Endothelial cell of umbilical vein (primary cell): ENCODE data around the gene SUFU. TPM values are rescaled to one million over a fixed set of nuclear protein-coding genes. Genes with fewer than 3 reads are reported as not detected.

ENCODE experiments used
- BruUV-seq: library from RNA; stranded (reverse); fragments of 400-500 nt; replicated peaks from 2 replicates; lab custom pipeline; 2021; lab: Mats Ljungman, UMichigan
- CTCF ChIA-PET: fragments of 300-600, 350-600 bp; sonication (Branson Sonifier 250); formaldehyde crosslinking; loops from one replicate; lab custom pipeline; 2021; ENCODE audit warnings: antibody characterized with exemption, inconsistent platforms; lab: Charles Lee
- POLR2A ChIA-PET: fragments of 300-600, 350-600 bp; sonication (Branson Sonifier 250); formaldehyde crosslinking; loops from one replicate; lab custom pipeline; 2021; ENCODE audit warnings: antibody characterized with exemption, inconsistent platforms; lab: Charles Lee
- DNase-seq: peaks from one replicate; pipeline ENCODE4 v3.0.0-alpha.2; 2011; ENCODE audit warnings: low read depth, low spot score
- FAIRE-seq: peaks from 2 replicates; lab custom pipeline; 2011; peaks lifted over from hg19 to GRCh38; lab: Jason Lieb, UNC
- H2AFZ ChIP-seq: 2 replicates; pipeline ENCODE4 v1.6.0; 2012; ENCODE audit warnings: low read depth, low read length, control low read depth, inconsistent platforms
- H3K27ac ChIP-seq: 2 replicates; pipeline ENCODE4 v1.5.1; 2011; ENCODE audit warnings: low read depth, mild to moderate bottlenecking, control low read depth, low read length, moderate library complexity; ENCODE audit not compliant: insufficient read depth
- H3K27me3 ChIP-seq, 2 experiments: 2 replicates each; pipeline versions ENCODE4 v1.6.0 to v1.6.1; 2011; ENCODE audit warnings: low read length in 2 of 2, mixed read lengths in 1 of 2; ENCODE audit not compliant: control insufficient read depth in 2 of 2, insufficient read depth in 2 of 2
- H3K36me3 ChIP-seq, 2 experiments: 2 replicates in 1 of 2; 3 replicates in 1 of 2; pipeline ENCODE4 v1.5.1; 2011; ENCODE audit warnings: low read length in 2 of 2, mild to moderate bottlenecking in 1 of 2, moderate library complexity in 1 of 2; ENCODE audit not compliant: control insufficient read depth in 2 of 2, insufficient read depth in 2 of 2; ENCODE audit errors: extremely low read depth in 1 of 2
- H3K4me1 ChIP-seq: 3 replicates; pipeline ENCODE4 v1.5.1; 2011; ENCODE audit warnings: mild to moderate bottlenecking, low read length; ENCODE audit not compliant: control insufficient read depth, insufficient read depth; ENCODE audit errors: extremely low read depth
- H3K4me2 ChIP-seq: 2 replicates; pipeline ENCODE4 v1.6.1; 2011; ENCODE audit warnings: low read length, control low read depth, mixed read lengths; ENCODE audit not compliant: insufficient read depth
- H3K4me3 ChIP-seq, 3 experiments: fragments of 200-600 bp in 1 of 3; sonication (generic), shearing (Covaris generic) in 1 of 3; replicated peaks in 1 of 3; 2 replicates each; pipeline ENCODE4 v1.5.1; 2011 to 2016; ENCODE audit warnings: control low read depth in 3 of 3, low read length in 3 of 3, mild to moderate bottlenecking in 2 of 3, inconsistent platforms in 1 of 3, low read depth in 1 of 3, moderate library complexity in 1 of 3; ENCODE audit not compliant: insufficient read depth in 1 of 3
- H3K79me2 ChIP-seq: 2 replicates; pipeline ENCODE4 v1.6.0; 2012; ENCODE audit warnings: low read length, inconsistent platforms; ENCODE audit not compliant: control insufficient read depth, insufficient read depth
- H3K9ac ChIP-seq: replicated peaks from 2 replicates; pipeline ENCODE3; 2011; ENCODE audit warnings: low read length, control low read depth; ENCODE audit not compliant: insufficient read depth; ENCODE audit errors: extremely low read depth
- H3K9me1 ChIP-seq: replicated peaks from 3 replicates; pipeline ENCODE4 v1.6.0; 2011; ENCODE audit warnings: mild to moderate bottlenecking, low read length; ENCODE audit not compliant: control insufficient read depth, insufficient read depth; ENCODE audit errors: extremely low read depth
- H3K9me3 ChIP-seq: replicated peaks from 2 replicates; pipeline ENCODE4 v1.5.1; 2012; ENCODE audit warnings: low read length, inconsistent platforms; ENCODE audit not compliant: control insufficient read depth, insufficient read depth
- H4K20me1 ChIP-seq: replicated peaks from 2 replicates; pipeline ENCODE3; 2011; ENCODE audit warnings: mild to moderate bottlenecking, low read length; ENCODE audit not compliant: control insufficient read depth, insufficient read depth; ENCODE audit errors: extremely low read depth
- CTCF ChIP-seq, 2 donors: IDR thresholded peaks; 1 replicate in 1 of 2; 2 replicates in 1 of 2; pipeline ENCODE4 v1.5.1; 2011; ENCODE audit warnings: low read length in 2 of 2, mild to moderate bottlenecking in 2 of 2, moderate library complexity in 2 of 2, control low read depth in 1 of 2, inconsistent platforms in 1 of 2, low read depth in 1 of 2; ENCODE audit not compliant: insufficient read depth in 1 of 2; ENCODE audit errors: extremely low read depth in 1 of 2
- EZH2 ChIP-seq: IDR thresholded peaks from 2 replicates; pipeline ENCODE4 v1.6.1; 2012; ENCODE audit warnings: borderline replicate concordance, low read depth, mild to moderate bottlenecking, moderate library complexity, low read length, inconsistent platforms; ENCODE audit not compliant: severe bottlenecking
- FOS ChIP-seq: IDR thresholded peaks from 2 replicates; pipeline ENCODE4 v1.6.1; 2011; ENCODE audit warnings: mild to moderate bottlenecking, low read length, moderate library complexity, borderline replicate concordance; ENCODE audit not compliant: insufficient read depth
- GATA2 ChIP-seq: IDR thresholded peaks from 2 replicates; pipeline ENCODE4 v1.7.0; 2011; ENCODE audit warnings: low read depth, mild to moderate bottlenecking, moderate library complexity, mixed read lengths, low read length; ENCODE audit not compliant: insufficient read length, insufficient read depth
- JUN ChIP-seq: IDR thresholded peaks from 2 replicates; pipeline ENCODE4 v1.6.1; 2011; ENCODE audit warnings: borderline replicate concordance, low read depth; ENCODE audit not compliant: insufficient read length, insufficient read depth
- MAX ChIP-seq: IDR thresholded peaks from 2 replicates; pipeline ENCODE4 v1.6.1; 2011; ENCODE audit not compliant: insufficient read depth, insufficient read length
- MYC ChIP-seq: IDR thresholded peaks from one replicate; pipeline ENCODE4 v1.6.1; 2011; ENCODE audit warnings: mild to moderate bottlenecking, low read depth, low read length
- POLR2A ChIP-seq: IDR thresholded peaks from 2 replicates; pipeline ENCODE4 v1.6.1; 2012; ENCODE audit warnings: low read depth, mild to moderate bottlenecking, control low read depth, low read length
- POLR2AphosphoS5 ChIP-seq: IDR thresholded peaks from 2 replicates; pipeline ENCODE4 v1.6.1; 2012; ENCODE audit warnings: low read depth, mild to moderate bottlenecking, control low read depth, low read length, moderate library complexity; ENCODE audit not compliant: insufficient read depth
- dilution Hi-C: fragments of 300-500 bp; cut with MboI; formaldehyde crosslinking; loops from one replicate; pipeline ENCODE4 v1.15.0; 2019; ENCODE audit warnings: low sequenced_read_pairs; ENCODE audit not compliant: extremely low pct_ligation_motif_present
- intact Hi-C: fragments of 100-400 bp; cut with micrococcal nuclease; formaldehyde crosslinking; loops from one replicate; pipeline ENCODE4 v1.10.0; 2022
- polyA plus RNA-seq, 4 experiments: library from polyadenylated mRNA; depleted of rRNA in 3 of 4; stranded (reverse) in 3 of 4; unstranded in 1 of 4; fragments of >200 nt; gene quantifications; 2 replicates each; pipeline versions ENCODE4 v1.2.1 to v1.2.3, GENCODE V29; 2011 to 2012; ENCODE audit warnings: missing spikeins in 1 of 4
- small RNA-seq: library from RNA; depleted of rRNA; stranded (forward); fragments of <200 nt; gene quantifications from one replicate; pipeline ENCODE3, GENCODE V24; 2012; ENCODE audit warnings: low replicate concordance, low read depth; ENCODE audit not compliant: insufficient read depth, insufficient read length
- total RNA-seq: library from RNA; stranded (reverse); gene quantifications from 2 replicates; pipeline ENCODE4 v1.2.3, GENCODE V29; 2021

SUFU gene
- total and polyA plus RNA-seq, 2 donors (not counting 3 experiments of a cell fraction or from before 2014, with no cell fraction given) = 10.1 to 16.3 TPM

- Histone ChIP-seq H3K4me3 (no peak overlapping the region), H3K9ac (no peak overlapping the region), H3K9me1 (no peaks in the 10 kb centered on the region), H4K20me1 (no peaks in the 10 kb centered on the region), H3K79me2 (no peaks in the 10 kb centered on the region), H3K27me3 (no peaks in the 10 kb centered on the region), H3K9me3 (no peaks in the 10 kb centered on the region), H2AFZ (no peak overlapping the region), H3K4me2 (no peak overlapping the region), H3K27ac (no peak overlapping the region), H3K36me3 (peaks cover 0 to 5% of the 10 kb centered on the region in 2 experiments), H3K4me1 (no peaks in the 10 kb centered on the region)
- DNase-seq (no peak), FAIRE-seq (no peak)
- intact Hi-C loops (no loop called here), dilution Hi-C loops (no loop called here)
- POLR2A ChIA-PET = no interaction called here
- CTCF ChIA-PET = no interaction called here
- TF ChIP-seq CTCF (IDR thresholded peaks at IDR 0.05; ENCODE audit: extremely low read depth in 1 of 2, insufficient read depth in 1 of 2, low read depth in 1 of 2, low read length in 2 of 2) (no peak), MAX (no peak), EZH2 (no peak), JUN (no peak), FOS (no peak), GATA2 (no peak), POLR2A (no peak), POLR2AphosphoS5 (no peak), MYC (no peak)
- BruUV-seq = no TSS peak
Measured at GRCh38 chr10:102682981-102683380, 179.2 kb downstream of the SUFU start.

Small RNAs within 50 kb of the gene (small RNA-seq; reads per million reads assigned to genes)
- gene RNU6-43P = not detected

Other genes with a start within 250 kb of the SUFU start
- gene NFKB2, start 108.3 kb upstream of the SUFU start, total RNA-seq = 21.9 and 25.6 TPM in 2 replicates
- gene NFKB2, start 108.3 kb upstream of the SUFU start, polyA plus RNA-seq = 21.0 and 23.0 TPM in 2 replicates
- gene PSD, start 85.2 kb upstream of the SUFU start, total RNA-seq = 0.18 and 0.40 TPM in 2 replicates
- gene PSD, start 85.2 kb upstream of the SUFU start, polyA plus RNA-seq = 0.08 and 0.10 TPM in 2 replicates
- gene FBXL15, start 83.1 kb upstream of the SUFU start, total RNA-seq = 9.9 and 10.7 TPM in 2 replicates
- gene FBXL15, start 83.1 kb upstream of the SUFU start, polyA plus RNA-seq = 15.3 and 21.6 TPM in 2 replicates
- gene CUEDC2, start 71.4 kb upstream of the SUFU start, total RNA-seq = 61.5 and 62.6 TPM in 2 replicates
- gene CUEDC2, start 71.4 kb upstream of the SUFU start, polyA plus RNA-seq = 82.3 and 96.7 TPM in 2 replicates
- not detected in 2 replicates for gene C10orf95, start 52.4 kb upstream of the SUFU start, total RNA-seq
- gene C10orf95, start 52.4 kb upstream of the SUFU start, polyA plus RNA-seq = 0.08 TPM in 1 of 2 replicates, not detected in the other
- 151 and 155 TPM in 2 replicates for gene ACTR1A, start 1.3 kb upstream of the SUFU start, total RNA-seq
- gene ACTR1A, start 1.3 kb upstream of the SUFU start, polyA plus RNA-seq = 164 and 169 TPM in 2 replicates
- 108 and 114 TPM in 2 replicates for gene TRIM8, start 140.5 kb downstream of the SUFU start, total RNA-seq
- 74.1 and 77.2 TPM in 2 replicates for gene TRIM8, start 140.5 kb downstream of the SUFU start, polyA plus RNA-seq
- 10.6 and 11.0 TPM in 2 replicates for gene ARL3, start 210.4 kb downstream of the SUFU start, total RNA-seq
- 4.9 and 6.6 TPM in 2 replicates for gene ARL3, start 210.4 kb downstream of the SUFU start, polyA plus RNA-seq
- 13.1 and 17.0 TPM in 2 replicates for gene SFXN2, start 210.7 kb downstream of the SUFU start, total RNA-seq
- 8.1 and 9.8 TPM in 2 replicates for gene SFXN2, start 210.7 kb downstream of the SUFU start, polyA plus RNA-seq
- gene WBP1L, start 240.0 kb downstream of the SUFU start, total RNA-seq = 43.6 and 46.0 TPM in 2 replicates
- 70.3 and 94.1 TPM in 2 replicates for gene WBP1L, start 240.0 kb downstream of the SUFU start, polyA plus RNA-seq